HG02981 (cell line): ENCODE measurements around the gene SIAH1.
"Not testable (repeated sequence)": the region's sequence is repeated elsewhere in the genome, so short reads cannot be mapped to it uniquely, and the experiment has no call there.

Experiments used
- ATAC-seq: cut with Tn5 transposase; IDR thresholded peaks from one replicate; pipeline ENCODE4 v1.9.1; 2021; ENCODE audit warnings: mild to moderate bottlenecking, moderate library complexity; ENCODE audit not compliant: unreplicated experiment

The SIAH1 gene

GRCh38 chr16:48385253-48386150 is at the start of gene SIAH1:
Gene SIAH1, minus strand, starts transcription at chr16:48385413. Its CDS starts 22,985 bp downstream, at chr16:48362428.
- ATAC-seq = peak; percentile 66

- no peak for ATAC-seq
These were observed 49.6 kb upstream of the SIAH1 start for GRCh38 chr16:48434653-48435317.

GRCh38 chr16:48433850-48434530 is 48.8 kb upstream of the SIAH1 start:
- no peak for ATAC-seq

GRCh38 chr16:48433116-48433849 is 48.1 kb upstream of the SIAH1 start:
- no peak for ATAC-seq

- ATAC-seq = peak; percentile 72
These were observed 46.9 kb upstream of the SIAH1 start for GRCh38 chr16:48432136-48432535.

GRCh38 chr16:48430890-48431289 is 45.7 kb upstream of the SIAH1 start:
- ATAC-seq = no peak

GRCh38 chr16:48426244-48427141 is 41.3 kb upstream of the SIAH1 start:
- ATAC-seq = no peak

- ATAC-seq = no peak
These were observed 37.3 kb upstream of the SIAH1 start for GRCh38 chr16:48422537-48422936.

- no peak for ATAC-seq
These were observed 36.5 kb upstream of the SIAH1 start for GRCh38 chr16:48421741-48422140.

- ATAC-seq = no peak
These were observed 35.2 kb upstream of the SIAH1 start for GRCh38 chr16:48420437-48420836.

GRCh38 chr16:48416617-48417016 is 31.4 kb upstream of the SIAH1 start:
- ATAC-seq = not testable (repeated sequence)

- no peak for ATAC-seq
These were observed 28.1 kb upstream of the SIAH1 start for GRCh38 chr16:48413272-48413671.

- no peak for ATAC-seq
These were observed 24.8 kb upstream of the SIAH1 start for GRCh38 chr16:48409839-48410632.

- ATAC-seq = no peak
These were observed 23.5 kb upstream of the SIAH1 start for GRCh38 chr16:48408688-48409087.

GRCh38 chr16:48405907-48406306 is 20.7 kb upstream of the SIAH1 start:
- ATAC-seq = no peak

GRCh38 chr16:48405153-48405552 is 19.9 kb upstream of the SIAH1 start:
- ATAC-seq = no peak

- not testable (repeated sequence) for ATAC-seq
These were observed 17.3 kb upstream of the SIAH1 start for GRCh38 chr16:48402547-48402946.

- ATAC-seq = no peak
These were observed 10.2 kb upstream of the SIAH1 start for GRCh38 chr16:48395375-48395774.

GRCh38 chr16:48394355-48394703 is 9.1 kb upstream of the SIAH1 start:
- ATAC-seq = no peak
